ENCODE measurements around the gene ESYT1. TPM values are rescaled to one million over a fixed set of nuclear protein-coding genes. Genes with fewer than 3 reads are reported as not detected.
A peak's percentile ranks its signal among the peaks of the same experiment; 100 is the strongest.

The ESYT1 gene
- total RNA-seq, 2 donors from 2014 or later, result 97.0 to 118 TPM

GRCh38 chr12:56128670-56129205 lies 671 bp downstream of the ESYT1 start:
- TF ChIP-seq CTCF (conservative IDR thresholded peaks at IDR 0.05), result no peak
- no peak overlapping the region for H3K27ac ChIP-seq (ENCODE audit: low read depth, low read length)

GRCh38 chr12:56129206-56129941 lies 1.3 kb downstream of the ESYT1 start:
- no peak overlapping the region for H3K27ac ChIP-seq (ENCODE audit: low read depth, low read length)
- WGBS, 2 experiments (ENCODE audit: insufficient coverage in 1 of 2, insufficient read length in 1 of 2), result 2 to 4% methylated on average over 16 to 29 of the region's 29 CpGs

More at GRCh38 chr12:56128670-56129205, 671 bp downstream of the ESYT1 start:
- 0% methylated on average over 10 to 20 of the region's 20 CpGs for WGBS, 2 experiments (ENCODE audit: insufficient coverage in 1 of 2, insufficient read length in 1 of 2)
- no peaks in the 10 kb centered on the region for H3K9me3 Mint-ChIP-seq
- peaks cover 35% of the 10 kb centered on the region for H3K36me3 ChIP-seq (ENCODE audit: control insufficient read depth, insufficient read depth, low read length)
- H3K36me3 Mint-ChIP-seq (ENCODE audit: low read depth), result peaks cover 37% of the 10 kb centered on the region
- DNase-seq, result no peak
- H3K27me3 ChIP-seq (ENCODE audit: control insufficient read depth, insufficient read depth, low read length, poor library complexity, severe bottlenecking), result no peaks in the 10 kb centered on the region
- H3K27ac Mint-ChIP-seq, result peak overlapping the region; percentile 98
- peaks cover 5% of the 10 kb centered on the region for H3K4me1 ChIP-seq (ENCODE audit: control insufficient read depth, insufficient read depth, low read length)
- peaks cover 31% of the 10 kb centered on the region for H3K4me1 Mint-ChIP-seq
- H3K27me3 Mint-ChIP-seq (ENCODE audit: insufficient read depth), result no peaks in the 10 kb centered on the region
- peaks cover 9% of the 10 kb centered on the region for H3K9me3 ChIP-seq (ENCODE audit: control insufficient read depth, low read length)
- H3K4me3 ChIP-seq (ENCODE audit: low read length), result peak overlapping the region; percentile 94
- H3K9ac ChIP-seq (ENCODE audit: extremely low read depth, low read length, poor library complexity, severe bottlenecking), result peak overlapping the region; percentile 78
- peak overlapping the region; percentile 89 for H3K4me3 Mint-ChIP-seq

GRCh38 chr12:56129942-56130495 lies 2.0 kb downstream of the ESYT1 start:
- no peaks in the 10 kb centered on the region for H3K27me3 ChIP-seq (ENCODE audit: control insufficient read depth, insufficient read depth, low read length, poor library complexity, severe bottlenecking)
- H3K9ac ChIP-seq (ENCODE audit: extremely low read depth, low read length, poor library complexity, severe bottlenecking), result no peak overlapping the region
- peaks cover 5% of the 10 kb centered on the region for H3K4me1 ChIP-seq (ENCODE audit: control insufficient read depth, insufficient read depth, low read length)
- H3K4me3 Mint-ChIP-seq, result peak overlapping the region; percentile 89
- TF ChIP-seq CTCF (conservative IDR thresholded peaks at IDR 0.05), result no peak
- no peak overlapping the region for H3K27ac Mint-ChIP-seq
- no peak for DNase-seq
- 80 to 86% methylated on average over 17 to 22 of the region's 22 CpGs for WGBS, 2 experiments (ENCODE audit: insufficient coverage in 1 of 2, insufficient read length in 1 of 2)
- H3K4me1 Mint-ChIP-seq, result peaks cover 22% of the 10 kb centered on the region
- H3K9me3 Mint-ChIP-seq, result no peaks in the 10 kb centered on the region
- no peak overlapping the region for H3K27ac ChIP-seq (ENCODE audit: low read depth, low read length)
- H3K36me3 Mint-ChIP-seq (ENCODE audit: low read depth), result peaks cover 44% of the 10 kb centered on the region
- H3K27me3 Mint-ChIP-seq (ENCODE audit: insufficient read depth), result no peaks in the 10 kb centered on the region
- H3K36me3 ChIP-seq (ENCODE audit: control insufficient read depth, insufficient read depth, low read length), result peaks cover 46% of the 10 kb centered on the region
- H3K4me3 ChIP-seq (ENCODE audit: low read length), result peak overlapping the region; percentile 94
- peaks cover 9% of the 10 kb centered on the region for H3K9me3 ChIP-seq (ENCODE audit: control insufficient read depth, low read length)

More at GRCh38 chr12:56129206-56129941, 1.3 kb downstream of the ESYT1 start:
- peak; percentile 87 for DNase-seq
- peaks cover 9% of the 10 kb centered on the region for H3K9me3 ChIP-seq (ENCODE audit: control insufficient read depth, low read length)
- Mint-ChIP-seq H3K27me3 (ENCODE audit: insufficient read depth) (no peaks in the 10 kb centered on the region), H3K27ac (peak overlapping the region; percentile 98), H3K4me1 (peaks cover 24% of the 10 kb centered on the region), H3K36me3 (ENCODE audit: low read depth) (peaks cover 43% of the 10 kb centered on the region), H3K9me3 (no peaks in the 10 kb centered on the region), H3K4me3 (peak overlapping the region; percentile 89)
- peaks cover 5% of the 10 kb centered on the region for H3K4me1 ChIP-seq (ENCODE audit: control insufficient read depth, insufficient read depth, low read length)
- H3K27me3 ChIP-seq (ENCODE audit: control insufficient read depth, insufficient read depth, low read length, poor library complexity, severe bottlenecking), result no peaks in the 10 kb centered on the region
- peak overlapping the region; percentile 78 for H3K9ac ChIP-seq (ENCODE audit: extremely low read depth, low read length, poor library complexity, severe bottlenecking)
- TF ChIP-seq CTCF (conservative IDR thresholded peaks at IDR 0.05), result no peak
- H3K36me3 ChIP-seq (ENCODE audit: control insufficient read depth, insufficient read depth, low read length), result peaks cover 41% of the 10 kb centered on the region
- H3K4me3 ChIP-seq (ENCODE audit: low read length), result peak overlapping the region; percentile 94

All from endodermal cell (in vitro differentiated cells).